Testis (tissue), 2 donors: Measurements from ENCODE around the gene ATP10A.

Experiments used
- CTCF ChIP-seq, 3 experiments: fragments of 450-650 bp in 2 of 3; fragments of 200-600 bp in 1 of 3; sonication (generic) in 1 of 3; IDR thresholded peaks; one replicate each; pipeline ENCODE4 v1.5.1; 2016 to 2019; ENCODE audit warnings: antibody characterized with exemption in 3 of 3, mild to moderate bottlenecking in 2 of 3, moderate library complexity in 1 of 3
- POLR2A ChIP-seq: fragments of 450-650 bp; IDR thresholded peaks from one replicate; pipeline ENCODE4 v1.6.1; 2017; ENCODE audit warnings: antibody characterized with exemption, mild to moderate bottlenecking, moderate library complexity

- no peak for TF ChIP-seq CTCF (IDR thresholded peaks at IDR 0.05)
- TF ChIP-seq POLR2A: no peak
Observed at GRCh38 chr15:25866874-25867273, 3.7 kb upstream of the ATP10A start.
